Putamen (tissue), 1 donor: ENCODE results near the gene TRIO.

ENCODE experiments used
- DNase-seq: peaks from one replicate; pipeline ENCODE4 v3.0.0-alpha.2; 2016; ENCODE audit warnings: low spot score

The TRIO gene

GRCh38 chr5:14265570-14265969 is 122.4 kb downstream of the TRIO start:
- DNase-seq: no peak

DNA sequence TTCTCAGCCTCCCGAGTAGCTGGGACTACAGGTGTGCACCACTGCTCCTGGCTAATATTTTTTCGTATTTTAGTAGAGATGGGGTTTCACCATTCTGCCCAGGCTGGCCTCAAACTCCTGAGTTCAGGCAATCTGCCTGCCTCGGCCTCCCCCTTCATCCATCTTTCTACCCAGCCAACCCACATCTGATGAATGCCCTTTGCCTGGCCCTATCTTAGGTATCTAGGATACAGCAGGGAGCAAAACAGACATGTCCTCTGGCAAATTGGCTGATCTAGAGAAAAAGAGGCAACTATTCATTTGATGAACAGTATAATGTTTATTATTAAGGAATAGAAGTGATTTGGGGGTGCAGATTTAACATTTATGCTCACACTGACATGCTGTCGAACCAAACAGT is 123.0 kb downstream of the TRIO start:
- no peak for DNase-seq

- no peak for DNase-seq
Measured at GRCh38 chr5:14266686-14267085, 123.5 kb downstream of the TRIO start.

DNA sequence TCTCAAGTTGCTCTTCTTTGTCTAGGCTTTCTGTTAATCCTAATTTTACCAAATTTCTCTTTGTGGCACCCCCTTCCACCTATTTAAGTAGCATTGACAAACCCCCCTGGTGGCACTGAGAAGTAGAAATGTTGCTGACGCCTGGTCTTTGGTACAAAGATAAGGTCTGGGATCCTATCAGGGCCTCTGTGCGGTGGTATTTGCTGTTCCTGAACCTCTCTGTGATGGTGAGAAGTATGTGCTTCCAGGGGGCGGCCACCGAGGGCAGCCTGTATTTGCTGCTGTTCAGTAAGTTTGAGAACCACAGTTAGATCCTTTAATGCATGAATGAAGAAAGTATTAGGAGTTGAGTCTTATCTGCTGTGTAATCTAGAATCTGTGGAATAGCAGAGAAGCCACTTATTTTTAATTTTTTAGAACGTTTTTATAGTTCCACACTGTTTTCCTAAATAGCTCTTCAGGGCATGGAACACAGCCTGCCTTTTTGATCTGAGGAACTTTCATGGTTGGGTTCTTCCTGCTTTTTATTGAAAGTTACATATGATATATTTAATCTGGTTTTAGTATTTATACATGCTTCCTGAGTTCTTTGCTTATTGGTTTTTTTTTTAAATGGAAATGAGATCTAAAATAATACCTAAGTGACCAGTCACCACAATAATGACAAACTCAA is 124.2 kb downstream of the TRIO start:
- DNase-seq: no peak

DNA sequence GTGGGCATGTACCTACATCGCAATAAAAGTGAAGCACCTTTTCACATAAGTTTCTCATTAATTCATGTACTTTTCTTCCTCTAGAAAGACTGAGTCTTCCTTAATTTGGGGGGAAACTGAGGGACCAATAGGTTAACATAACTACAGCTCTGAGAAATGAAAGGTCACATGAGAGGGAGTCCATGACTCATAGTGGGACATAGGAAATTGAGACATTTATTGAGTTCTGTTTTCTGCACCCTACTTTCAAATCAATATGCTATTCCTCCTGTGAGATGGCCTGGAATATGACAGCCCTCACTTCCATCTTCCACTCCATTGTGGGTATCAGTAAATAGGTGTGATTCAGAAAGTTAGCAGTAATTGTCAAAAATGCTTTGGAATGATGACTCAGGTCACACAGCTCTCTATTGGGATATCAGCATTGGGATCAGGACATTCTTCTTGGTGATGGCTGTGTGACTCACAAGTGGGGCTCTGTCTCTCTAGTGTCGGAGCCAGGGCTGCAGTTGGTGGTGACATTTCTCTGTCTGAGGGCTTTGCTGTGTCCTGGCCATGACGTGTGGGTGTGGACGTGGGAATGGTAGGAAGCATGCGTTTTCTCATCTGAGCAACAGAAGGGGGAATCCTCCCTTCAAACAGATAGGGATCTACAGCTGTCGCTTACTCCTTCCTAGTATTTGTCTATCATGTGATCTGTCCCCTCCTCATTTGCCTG is 125.0 kb downstream of the TRIO start:
- DNase-seq: no peak

DNA sequence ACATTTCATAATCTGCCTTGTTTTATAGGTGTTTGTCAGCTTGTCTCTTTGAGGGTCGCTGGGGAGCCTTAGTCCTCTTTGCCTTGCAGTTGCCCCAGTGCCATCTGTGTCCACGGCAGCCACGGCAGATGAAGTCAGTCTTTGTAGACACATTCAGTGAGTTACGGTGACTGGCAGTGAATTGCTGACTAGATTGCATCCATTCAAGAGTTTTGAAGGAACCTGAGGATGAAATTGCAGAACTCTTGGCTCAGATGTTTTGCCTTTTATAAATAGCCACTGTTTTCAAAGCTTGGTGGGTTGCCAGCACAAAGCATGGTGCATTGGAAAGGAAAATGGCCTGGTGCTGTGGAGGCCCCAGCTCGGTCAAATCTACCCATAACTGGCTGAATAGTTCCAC is 125.6 kb downstream of the TRIO start:
- DNase-seq: no peak

- DNase-seq: no peak
Measured at GRCh38 chr5:14269395-14269794, 126.3 kb downstream of the TRIO start.

DNA sequence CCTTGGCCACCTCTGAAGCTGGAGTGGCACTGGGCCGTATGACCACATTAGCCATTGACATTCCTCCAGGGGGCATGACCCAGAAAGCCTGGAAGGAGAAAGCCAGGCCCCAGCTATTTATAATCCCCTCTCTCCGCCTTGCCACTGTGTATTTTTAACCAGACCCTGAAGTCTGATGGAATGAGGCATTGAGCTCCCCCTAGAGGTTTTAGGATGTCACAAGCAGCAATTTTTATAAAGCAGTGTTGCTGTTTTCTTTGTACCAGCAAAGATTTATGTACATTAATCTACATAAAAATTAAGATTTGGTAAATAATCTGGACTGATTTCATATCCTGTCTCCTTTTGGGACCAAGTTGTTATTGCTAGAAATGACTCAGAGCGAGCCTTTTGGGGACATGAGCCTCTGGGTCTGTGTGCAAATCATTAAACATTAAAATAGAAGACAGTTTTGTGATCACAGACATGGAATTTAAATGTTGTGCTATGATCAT is 127.1 kb downstream of the TRIO start:
- DNase-seq: no peak

- no peak for DNase-seq
Measured at GRCh38 chr5:14272548-14273205, 129.5 kb downstream of the TRIO start.

DNA sequence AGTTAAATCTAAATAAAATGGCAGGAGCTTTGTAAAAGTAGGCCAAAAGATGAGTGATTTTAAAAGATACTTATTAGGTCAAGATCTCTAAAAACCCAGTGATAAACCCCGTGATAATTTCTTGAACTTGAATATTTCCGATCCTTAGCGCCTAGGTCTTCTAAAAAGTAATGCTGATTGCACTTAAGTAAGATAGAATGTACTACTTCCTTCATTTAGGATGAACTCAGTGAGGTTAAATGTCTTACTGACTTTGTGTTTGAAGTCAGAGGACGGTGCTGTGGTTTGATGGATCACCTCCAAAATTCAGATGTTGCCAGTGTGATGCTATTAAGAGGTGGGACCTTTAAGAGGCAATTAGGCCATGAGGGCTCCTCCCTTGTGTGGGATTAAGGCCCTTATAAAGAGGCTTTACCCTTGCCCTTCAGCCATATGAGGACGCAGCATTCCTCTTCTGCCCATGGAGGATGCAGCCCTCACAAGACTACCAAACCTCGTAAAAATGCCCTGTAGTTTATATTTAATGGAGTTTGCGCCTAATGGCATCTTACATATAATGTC is 130.1 kb downstream of the TRIO start:
- DNase-seq: no peak

- DNase-seq: no peak
Measured at GRCh38 chr5:14276380-14276779, 133.2 kb downstream of the TRIO start.

GRCh38 chr5:14277385-14278320 is 134.5 kb downstream of the TRIO start:
- DNase-seq: no peak

- DNase-seq: no peak
Measured at GRCh38 chr5:14280294-14280854, 137.2 kb downstream of the TRIO start.

GRCh38 chr5:14281746-14282181 is 138.6 kb downstream of the TRIO start:
- no peak for DNase-seq

- DNase-seq: no peak
Measured at GRCh38 chr5:14283139-14283538, 140.0 kb downstream of the TRIO start.

- no peak for DNase-seq
Measured at GRCh38 chr5:14284392-14285148, 141.4 kb downstream of the TRIO start.

DNA sequence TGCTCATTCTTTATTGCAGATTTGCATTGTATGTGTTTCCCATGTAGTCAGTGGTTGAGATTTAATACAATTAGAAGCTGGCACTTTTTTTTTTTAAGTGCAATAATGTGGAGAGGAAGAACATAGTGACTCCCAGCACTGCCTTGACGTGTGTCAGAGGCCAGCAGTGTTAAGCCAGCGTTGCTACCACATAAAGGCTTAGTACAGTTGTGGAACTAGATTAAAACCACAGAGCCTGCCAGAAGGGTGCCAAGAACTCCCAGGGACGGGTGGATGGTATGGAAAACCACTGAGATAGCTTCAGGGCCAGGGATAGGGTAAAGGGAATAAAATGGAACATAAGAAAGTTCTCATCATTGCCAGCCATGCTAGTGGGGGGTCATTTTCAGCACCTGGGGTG is 142.9 kb downstream of the TRIO start:
- no peak for DNase-seq

- no peak for DNase-seq
Measured at GRCh38 chr5:14286574-14287421, 143.7 kb downstream of the TRIO start.
